SK-N-SH (cell line): ENCODE data around the gene DPYSL5. TPM values are rescaled to one million over a fixed set of nuclear protein-coding genes. Genes with fewer than 3 reads are reported as not detected.

Experiments
- CTCF ChIA-PET: fragments of 300-600, 350-600 bp; formaldehyde crosslinking; extraction: SDS; loops from one replicate; lab custom pipeline; 2021; lab: Yijun Ruan, JAX
- POLR2A ChIA-PET: fragments of 350-600 bp; sonication (Branson Sonifier 250); formaldehyde crosslinking; extraction: SDS; loops from one replicate; lab custom pipeline; 2020; ENCODE audit warnings: antibody characterized with exemption, inconsistent platforms; lab: Yijun Ruan, JAX
- DNase-seq: peaks from one replicate; pipeline ENCODE4 v3.0.0; 2012
- H2AFZ ChIP-seq: fragments of 200-600 bp; sonication (generic); 2 replicates; pipeline ENCODE4 v1.8.1; 2016; ENCODE audit warnings: antibody characterized with exemption, mild to moderate bottlenecking, low read depth
- H3F3A ChIP-seq: fragments of 200-600 bp; sonication (generic); replicated peaks from 2 replicates; pipeline ENCODE3; 2016; ENCODE audit warnings: antibody characterized with exemption, mild to moderate bottlenecking; ENCODE audit not compliant: insufficient read depth
- H3K27ac ChIP-seq, 2 experiments: fragments of 200-500 bp in 1 of 2; fragments of 200-600 bp in 1 of 2; sonication (Bioruptor generic) in 1 of 2; sonication (generic), shearing (Covaris generic) in 1 of 2; 2 replicates each; pipeline versions ENCODE4 v1.5.1 to v1.6.1; 2014 to 2016; ENCODE audit warnings: low read depth in 2 of 2, inconsistent platforms in 1 of 2, low read length in 1 of 2, mild to moderate bottlenecking in 1 of 2, mixed read lengths in 1 of 2
- H3K27me3 ChIP-seq: fragments of 200-600 bp; sonication (generic), shearing (Covaris generic); 2 replicates; pipeline ENCODE4 v1.6.1; 2016; ENCODE audit warnings: mixed run types; ENCODE audit not compliant: insufficient read depth
- H3K36me3 ChIP-seq, 2 experiments: fragments of 200-500 bp in 1 of 2; fragments of 200-600 bp in 1 of 2; sonication (Bioruptor generic) in 1 of 2; sonication (generic) in 1 of 2; replicated peaks in 1 of 2; 2 replicates each; pipeline versions ENCODE3 to v1.5.1; 2014 to 2016; ENCODE audit warnings: low read length in 1 of 2, mild to moderate bottlenecking in 1 of 2; ENCODE audit not compliant: insufficient read depth in 2 of 2, control insufficient read depth in 1 of 2
- H3K4me1 ChIP-seq, 2 experiments: fragments of 200-500 bp in 1 of 2; fragments of 200-600 bp in 1 of 2; sonication (Bioruptor generic) in 1 of 2; sonication (generic), shearing (Covaris generic) in 1 of 2; 2 replicates each; pipeline versions ENCODE4 v1.5.1 to v1.6.1; 2014 to 2016; ENCODE audit warnings: low read depth in 1 of 2, low read length in 1 of 2, mixed run types in 1 of 2; ENCODE audit not compliant: insufficient read depth in 2 of 2, control insufficient read depth in 1 of 2
- H3K4me2 ChIP-seq: fragments of 200-600 bp; sonication (generic), shearing (Covaris generic); 2 replicates; pipeline ENCODE4 v1.6.1; 2017; ENCODE audit warnings: mixed run types
- H3K4me3 ChIP-seq, 2 experiments: fragments of 200-500 bp in 1 of 2; fragments of 200-600 bp in 1 of 2; sonication (Bioruptor generic) in 1 of 2; sonication (generic), shearing (Covaris generic) in 1 of 2; 2 replicates each; pipeline versions ENCODE4 v1.5.1 to v1.8.1; 2014 to 2016; ENCODE audit warnings: low read depth in 2 of 2, inconsistent platforms in 1 of 2, low read length in 1 of 2, mild to moderate bottlenecking in 1 of 2, mixed read lengths in 1 of 2, moderate library complexity in 1 of 2
- H3K79me2 ChIP-seq: fragments of 200-600 bp; sonication (generic); 2 replicates; pipeline ENCODE4 v1.8.1; 2017; ENCODE audit warnings: mild to moderate bottlenecking; ENCODE audit not compliant: insufficient read depth
- H3K9ac ChIP-seq: fragments of 200-600 bp; sonication (generic); 2 replicates; pipeline ENCODE4 v1.6.1; 2017; ENCODE audit warnings: mixed run types
- H3K9me2 ChIP-seq: fragments of 200-600 bp; sonication (generic); 2 replicates; pipeline ENCODE4 v1.6.1; 2017; ENCODE audit warnings: mixed run types
- H3K9me3 ChIP-seq: fragments of 200-600 bp; sonication (generic); 2 replicates; pipeline ENCODE4 v1.6.1; 2017; ENCODE audit warnings: mixed run types, mild to moderate bottlenecking, moderate library complexity
- H4K20me1 ChIP-seq: fragments of 200-600 bp; sonication (generic); 2 replicates; pipeline ENCODE4 v1.6.1; 2017; ENCODE audit warnings: mild to moderate bottlenecking, mixed run types; ENCODE audit not compliant: insufficient read depth
- ELF1 ChIP-seq: IDR thresholded peaks from 2 replicates; pipeline ENCODE4 v1.4.0; 2012
- EP300 ChIP-seq, 2 experiments: IDR thresholded peaks; 2 replicates each; pipeline versions ENCODE4 v1.4.0 to v1.6.1; 2012; ENCODE audit warnings: borderline replicate concordance in 1 of 2, low read depth in 1 of 2, low read length in 1 of 2
- FOXJ3 ChIP-seq: sonication (generic); formaldehyde crosslinking; IDR thresholded peaks from 2 replicates; pipeline ENCODE4 v1.5.1; 2020; ENCODE audit warnings: mild to moderate bottlenecking, missing genetic modification reagents
- FOXM1 ChIP-seq: IDR thresholded peaks from 2 replicates; pipeline ENCODE4 v1.4.0; 2012; ENCODE audit warnings: low read depth, mild to moderate bottlenecking
- GABPA ChIP-seq: IDR thresholded peaks from 2 replicates; pipeline ENCODE4 v1.4.0; 2012; ENCODE audit warnings: low read depth, mild to moderate bottlenecking
- MXI1 ChIP-seq: IDR thresholded peaks from 2 replicates; pipeline ENCODE4 v1.6.1; 2012; ENCODE audit warnings: mild to moderate bottlenecking, low read depth, low read length, improper control_type of control experiment
- NFIC ChIP-seq: IDR thresholded peaks from 2 replicates; pipeline ENCODE4 v1.4.0; 2012; ENCODE audit warnings: borderline replicate concordance
- RAD21 ChIP-seq: IDR thresholded peaks from 2 replicates; pipeline ENCODE4 v1.6.1; 2012; ENCODE audit warnings: mild to moderate bottlenecking, low read length
- RFX5 ChIP-seq: IDR thresholded peaks from 2 replicates; pipeline ENCODE4 v1.6.1; 2012; ENCODE audit warnings: mild to moderate bottlenecking, improper control_type of control experiment, low read length
- SMC3 ChIP-seq: IDR thresholded peaks from 2 replicates; pipeline ENCODE4 v1.6.1; 2012; ENCODE audit warnings: low read depth, low read length, improper control_type of control experiment
- TAF1 ChIP-seq: IDR thresholded peaks from 2 replicates; pipeline ENCODE4 v1.6.1; 2012; ENCODE audit warnings: low read depth, mild to moderate bottlenecking, low read length, moderate library complexity, borderline replicate concordance
- TCF12 ChIP-seq: IDR thresholded peaks from 2 replicates; pipeline ENCODE4 v1.4.0; 2012
- TEAD4 ChIP-seq: IDR thresholded peaks from 2 replicates; pipeline ENCODE4 v1.4.0; 2012; ENCODE audit warnings: mild to moderate bottlenecking, borderline replicate concordance; ENCODE audit not compliant: insufficient read depth
- USF1 ChIP-seq: IDR thresholded peaks from 2 replicates; pipeline ENCODE4 v1.4.0; 2012; ENCODE audit warnings: low read depth, borderline replicate concordance
- YY1 ChIP-seq: IDR thresholded peaks from 2 replicates; pipeline ENCODE4 v1.4.0; 2012; ENCODE audit warnings: low read depth, mild to moderate bottlenecking
- WGBS: methylation state at CpG from one replicate; pipeline ENCODE4 v1.1.6; 2017; ENCODE audit warnings: low lambda C conversion rate; 5-methylcytosine and 5-hydroxymethylcytosine counted together
- polyA plus RNA-seq, 3 experiments: library from polyadenylated mRNA; depleted of rRNA; stranded (reverse); fragments of >200 nt; gene quantifications; 2 replicates each; pipeline ENCODE4 v1.2.3, GENCODE V29; 2012
- TF ChIP-seq, protein P1 (sequence below): fragments of 200-600 bp; sonication (generic); IDR thresholded peaks from 2 replicates; pipeline ENCODE4 v1.6.1; 2017; ENCODE audit warnings: antibody characterized with exemption, mild to moderate bottlenecking, moderate library complexity
- TF ChIP-seq, protein P2 (sequence below): fragments of 150-350 bp; IDR thresholded peaks from 2 replicates; pipeline ENCODE4 v1.6.1; 2016; ENCODE audit warnings: mild to moderate bottlenecking, low read depth, low read length
- TF ChIP-seq, protein P3 (sequence below): IDR thresholded peaks from 2 replicates; pipeline ENCODE4 v1.4.0; 2012; ENCODE audit warnings: low read depth, borderline replicate concordance
- TF ChIP-seq, protein P4 (sequence below): fragments of 150-350 bp; IDR thresholded peaks from 2 replicates; pipeline ENCODE4 v1.6.1; 2017; ENCODE audit warnings: antibody characterized with exemption, low read length, low read depth, borderline replicate concordance
- TF ChIP-seq, protein P5 (sequence below): IDR thresholded peaks from 2 replicates; pipeline ENCODE4 v1.4.0; 2012; ENCODE audit warnings: low read depth

Gene DPYSL5
- polyA plus RNA-seq, 1 of the 3 experiments (the other 2 are of a cell fraction), result 0.79 TPM

GRCh38 chr2:26861610-26862224 lies 13.8 kb downstream of the DPYSL5 start:
- POLR2A ChIA-PET, result no interaction called here
- WGBS, result 44% methylated on average over 2 of the region's 2 CpGs

GRCh38 chr2:26864226-26864625 lies 16.3 kb downstream of the DPYSL5 start:
- Histone ChIP-seq H3K27ac (no peak overlapping the region), H3K4me3 (no peak overlapping the region), H3K4me2 (no peak overlapping the region), H3K27me3 (peaks cover 41% of the 10 kb centered on the region), H3K36me3 (no peaks in the 10 kb centered on the region), H3K9me2 (no peaks in the 10 kb centered on the region), H3K9ac (no peak overlapping the region), H4K20me1 (no peaks in the 10 kb centered on the region), H3K79me2 (no peaks in the 10 kb centered on the region), H3K9me3 (no peaks in the 10 kb centered on the region), H2AFZ (no peak overlapping the region), H3K4me1 (peaks cover 0 to 31% of the 10 kb centered on the region in 2 experiments; a peak in 2 of 4 replicates), H3F3A (no peaks in the 10 kb centered on the region)
- POLR2A ChIA-PET, result no interaction called here
- no peak for DNase-seq
- TF ChIP-seq, protein P1, sequence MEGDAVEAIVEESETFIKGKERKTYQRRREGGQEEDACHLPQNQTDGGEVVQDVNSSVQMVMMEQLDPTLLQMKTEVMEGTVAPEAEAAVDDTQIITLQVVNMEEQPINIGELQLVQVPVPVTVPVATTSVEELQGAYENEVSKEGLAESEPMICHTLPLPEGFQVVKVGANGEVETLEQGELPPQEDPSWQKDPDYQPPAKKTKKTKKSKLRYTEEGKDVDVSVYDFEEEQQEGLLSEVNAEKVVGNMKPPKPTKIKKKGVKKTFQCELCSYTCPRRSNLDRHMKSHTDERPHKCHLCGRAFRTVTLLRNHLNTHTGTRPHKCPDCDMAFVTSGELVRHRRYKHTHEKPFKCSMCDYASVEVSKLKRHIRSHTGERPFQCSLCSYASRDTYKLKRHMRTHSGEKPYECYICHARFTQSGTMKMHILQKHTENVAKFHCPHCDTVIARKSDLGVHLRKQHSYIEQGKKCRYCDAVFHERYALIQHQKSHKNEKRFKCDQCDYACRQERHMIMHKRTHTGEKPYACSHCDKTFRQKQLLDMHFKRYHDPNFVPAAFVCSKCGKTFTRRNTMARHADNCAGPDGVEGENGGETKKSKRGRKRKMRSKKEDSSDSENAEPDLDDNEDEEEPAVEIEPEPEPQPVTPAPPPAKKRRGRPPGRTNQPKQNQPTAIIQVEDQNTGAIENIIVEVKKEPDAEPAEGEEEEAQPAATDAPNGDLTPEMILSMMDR, result no peak
- TF ChIP-seq ELF1 (no peak), SMC3 (no peak), YY1 (no peak), FOXJ3 (CRISPR knock-in tag) (no peak), RFX5 (no peak), MXI1 (no peak), RAD21 (no peak), USF1 (no peak)
- TF ChIP-seq, protein P2, sequence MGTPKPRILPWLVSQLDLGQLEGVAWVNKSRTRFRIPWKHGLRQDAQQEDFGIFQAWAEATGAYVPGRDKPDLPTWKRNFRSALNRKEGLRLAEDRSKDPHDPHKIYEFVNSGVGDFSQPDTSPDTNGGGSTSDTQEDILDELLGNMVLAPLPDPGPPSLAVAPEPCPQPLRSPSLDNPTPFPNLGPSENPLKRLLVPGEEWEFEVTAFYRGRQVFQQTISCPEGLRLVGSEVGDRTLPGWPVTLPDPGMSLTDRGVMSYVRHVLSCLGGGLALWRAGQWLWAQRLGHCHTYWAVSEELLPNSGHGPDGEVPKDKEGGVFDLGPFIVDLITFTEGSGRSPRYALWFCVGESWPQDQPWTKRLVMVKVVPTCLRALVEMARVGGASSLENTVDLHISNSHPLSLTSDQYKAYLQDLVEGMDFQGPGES, result no peak
- TF ChIP-seq, protein P3, sequence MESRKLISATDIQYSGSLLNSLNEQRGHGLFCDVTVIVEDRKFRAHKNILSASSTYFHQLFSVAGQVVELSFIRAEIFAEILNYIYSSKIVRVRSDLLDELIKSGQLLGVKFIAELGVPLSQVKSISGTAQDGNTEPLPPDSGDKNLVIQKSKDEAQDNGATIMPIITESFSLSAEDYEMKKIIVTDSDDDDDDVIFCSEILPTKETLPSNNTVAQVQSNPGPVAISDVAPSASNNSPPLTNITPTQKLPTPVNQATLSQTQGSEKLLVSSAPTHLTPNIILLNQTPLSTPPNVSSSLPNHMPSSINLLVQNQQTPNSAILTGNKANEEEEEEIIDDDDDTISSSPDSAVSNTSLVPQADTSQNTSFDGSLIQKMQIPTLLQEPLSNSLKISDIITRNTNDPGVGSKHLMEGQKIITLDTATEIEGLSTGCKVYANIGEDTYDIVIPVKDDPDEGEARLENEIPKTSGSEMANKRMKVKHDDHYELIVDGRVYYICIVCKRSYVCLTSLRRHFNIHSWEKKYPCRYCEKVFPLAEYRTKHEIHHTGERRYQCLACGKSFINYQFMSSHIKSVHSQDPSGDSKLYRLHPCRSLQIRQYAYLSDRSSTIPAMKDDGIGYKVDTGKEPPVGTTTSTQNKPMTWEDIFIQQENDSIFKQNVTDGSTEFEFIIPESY, result no peak
- TF ChIP-seq, protein P4, sequence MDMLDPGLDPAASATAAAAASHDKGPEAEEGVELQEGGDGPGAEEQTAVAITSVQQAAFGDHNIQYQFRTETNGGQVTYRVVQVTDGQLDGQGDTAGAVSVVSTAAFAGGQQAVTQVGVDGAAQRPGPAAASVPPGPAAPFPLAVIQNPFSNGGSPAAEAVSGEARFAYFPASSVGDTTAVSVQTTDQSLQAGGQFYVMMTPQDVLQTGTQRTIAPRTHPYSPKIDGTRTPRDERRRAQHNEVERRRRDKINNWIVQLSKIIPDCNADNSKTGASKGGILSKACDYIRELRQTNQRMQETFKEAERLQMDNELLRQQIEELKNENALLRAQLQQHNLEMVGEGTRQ, result no peak
- CTCF ChIA-PET, result no interaction called here
- WGBS, result 56% methylated on average over 2 of the region's 2 CpGs

More at GRCh38 chr2:26861610-26862224, 13.8 kb downstream of the DPYSL5 start:
- no peak overlapping the region for H3K9ac ChIP-seq
- H3F3A ChIP-seq, result no peaks in the 10 kb centered on the region
- no peaks in the 10 kb centered on the region for H3K79me2 ChIP-seq
- H3K36me3 ChIP-seq, result no peaks in the 10 kb centered on the region
- peaks cover 0 to 37% of the 10 kb centered on the region in 2 experiments; a peak in 2 of 4 replicates for H3K4me1 ChIP-seq
- no peak for DNase-seq
- H3K27ac ChIP-seq, result no peak overlapping the region
- TF ChIP-seq EP300 (IDR thresholded peaks at IDR 0.05; ENCODE audit: borderline replicate concordance in 1 of 2, low read depth in 1 of 2, low read length in 1 of 2) (no peak), TEAD4 (no peak), TAF1 (no peak), ELF1 (no peak), FOXM1 (no peak), USF1 (no peak), SMC3 (no peak), YY1 (no peak), GABPA (no peak), TCF12 (no peak), NFIC (no peak), RFX5 (no peak), MXI1 (no peak)
- TF ChIP-seq, protein P5, sequence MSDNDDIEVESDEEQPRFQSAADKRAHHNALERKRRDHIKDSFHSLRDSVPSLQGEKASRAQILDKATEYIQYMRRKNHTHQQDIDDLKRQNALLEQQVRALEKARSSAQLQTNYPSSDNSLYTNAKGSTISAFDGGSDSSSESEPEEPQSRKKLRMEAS, result no peak
- H3K4me3 ChIP-seq, result no peak overlapping the region
- no peak overlapping the region for H3K4me2 ChIP-seq
- CTCF ChIA-PET, result interaction anchor here (1.0 to 5.6 kb wide), 5 partner anchors 8 to 81 kb away, joined by 3 to 71 read pairs (median 5); partner anchors contain the start of gene DPYSL5
- no peak overlapping the region for H2AFZ ChIP-seq
- H3K9me3 ChIP-seq, result no peaks in the 10 kb centered on the region
- H4K20me1 ChIP-seq, result no peaks in the 10 kb centered on the region
- H3K27me3 ChIP-seq, result peaks cover 28% of the 10 kb centered on the region
- no peaks in the 10 kb centered on the region for H3K9me2 ChIP-seq
